Skeletal muscle satellite cell (primary cell): ENCODE data around the gene KCNK3. TPM values are rescaled to one million over a fixed set of nuclear protein-coding genes. Genes with fewer than 3 reads are reported as not detected.

Experiments
- H3K27me3 ChIP-seq: 2 replicates; pipeline ENCODE4 v1.7.0; 2013; ENCODE audit warnings: low read length; ENCODE audit not compliant: control insufficient read depth, insufficient read depth
- H3K36me3 ChIP-seq: 2 replicates; pipeline ENCODE4 v1.7.0; 2013; ENCODE audit warnings: mild to moderate bottlenecking, control low read depth, low read length; ENCODE audit not compliant: insufficient read depth
- H3K4me1 ChIP-seq: 2 replicates; pipeline ENCODE4 v1.7.0; 2013; ENCODE audit warnings: low read length; ENCODE audit not compliant: control insufficient read depth, insufficient read depth
- H3K4me2 ChIP-seq: 2 replicates; pipeline ENCODE4 v1.7.0; 2013; ENCODE audit warnings: mild to moderate bottlenecking, low read length
- H3K4me3 ChIP-seq: 2 replicates; pipeline ENCODE4 v1.7.0; 2013; ENCODE audit warnings: low read length
- H3K9ac ChIP-seq: 2 replicates; pipeline ENCODE4 v1.7.0; 2013; ENCODE audit warnings: mild to moderate bottlenecking, low read depth, low read length, moderate library complexity
- H3K9me3 ChIP-seq: replicated peaks from 2 replicates; pipeline ENCODE4 v1.7.0; 2013; ENCODE audit warnings: mild to moderate bottlenecking, control low read depth, low read length
- small RNA-seq: library from RNA; depleted of rRNA; stranded (forward); fragments of <200 nt; gene quantifications from one replicate; pipeline ENCODE3, GENCODE V24; 2012

The KCNK3 gene

DNA sequence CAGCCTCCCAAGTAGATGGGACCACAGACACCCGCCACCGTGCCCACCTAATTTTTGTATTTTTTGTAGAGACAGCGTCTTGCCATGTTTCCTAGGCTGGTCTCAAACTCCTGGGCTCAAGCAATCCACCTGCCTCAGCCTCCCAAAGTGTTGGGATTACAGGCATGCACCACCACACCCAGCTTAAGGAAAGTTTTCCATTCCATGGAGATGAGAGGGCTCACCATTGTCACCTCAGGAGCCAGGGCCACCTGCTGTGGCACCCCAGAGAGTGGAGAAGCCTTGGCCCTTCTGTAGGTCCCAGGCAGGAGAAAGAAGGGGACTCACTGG, 76.2 kb downstream of the KCNK3 start:
- peaks cover 44% of the 10 kb centered on the region for H3K4me1 ChIP-seq
- no peaks in the 10 kb centered on the region for H3K27me3 ChIP-seq
- peaks cover 7% of the 10 kb centered on the region for H3K36me3 ChIP-seq

GRCh38 chr2:26769089-26769761, 76.7 kb downstream of the KCNK3 start:
- H3K9me3 ChIP-seq: no peaks in the 10 kb centered on the region
- H3K4me1 ChIP-seq: peaks cover 44% of the 10 kb centered on the region
- H3K36me3 ChIP-seq: peaks cover 11% of the 10 kb centered on the region
- peak overlapping the region; percentile 9 for H3K9ac ChIP-seq
- no peaks in the 10 kb centered on the region for H3K27me3 ChIP-seq
- H3K4me2 ChIP-seq: peak overlapping the region; percentile 37
- no peak overlapping the region for H3K4me3 ChIP-seq

More for the DNA sequence above, 76.2 kb downstream of the KCNK3 start:
- H3K4me3 ChIP-seq: no peak overlapping the region
- H3K9ac ChIP-seq: no peak overlapping the region
- H3K9me3 ChIP-seq: no peaks in the 10 kb centered on the region
- peak overlapping the region; percentile 37 for H3K4me2 ChIP-seq

DNA sequence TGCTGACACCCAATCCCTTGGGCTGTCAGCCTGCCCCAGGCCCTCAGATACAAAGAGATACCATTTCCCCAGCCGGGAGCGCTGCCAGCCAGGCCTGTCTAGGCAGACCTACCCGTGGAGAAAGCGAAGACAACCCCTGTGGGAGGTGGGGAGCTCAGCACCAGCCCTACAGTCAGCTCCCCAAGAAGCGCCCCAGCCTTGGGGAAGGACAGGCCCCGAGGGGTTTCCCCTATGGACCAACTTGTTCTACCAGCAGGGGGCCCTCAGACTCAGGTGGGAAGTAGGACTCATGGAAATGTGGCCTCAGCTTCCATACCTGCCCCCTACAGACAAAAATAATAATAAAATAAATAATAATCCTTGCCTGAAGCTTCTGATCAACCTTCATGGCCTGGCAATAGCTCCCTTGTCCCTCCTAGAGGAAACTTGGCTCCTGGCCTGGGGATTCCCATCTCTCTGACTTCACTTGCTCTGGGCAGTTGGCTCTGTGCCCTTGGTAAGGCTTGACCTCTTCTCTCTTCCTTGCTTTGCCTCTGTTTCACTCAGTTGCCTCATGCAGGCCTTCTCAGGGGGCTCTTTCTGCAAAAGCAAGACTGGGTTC, 78.6 kb downstream of the KCNK3 start:
- Histone ChIP-seq H3K4me3 (no peak overlapping the region), H3K4me1 (peaks cover 33% of the 10 kb centered on the region), H3K27me3 (no peaks in the 10 kb centered on the region), H3K9ac (no peak overlapping the region), H3K36me3 (peaks cover 18% of the 10 kb centered on the region), H3K9me3 (no peaks in the 10 kb centered on the region), H3K4me2 (no peak overlapping the region)

DNA sequence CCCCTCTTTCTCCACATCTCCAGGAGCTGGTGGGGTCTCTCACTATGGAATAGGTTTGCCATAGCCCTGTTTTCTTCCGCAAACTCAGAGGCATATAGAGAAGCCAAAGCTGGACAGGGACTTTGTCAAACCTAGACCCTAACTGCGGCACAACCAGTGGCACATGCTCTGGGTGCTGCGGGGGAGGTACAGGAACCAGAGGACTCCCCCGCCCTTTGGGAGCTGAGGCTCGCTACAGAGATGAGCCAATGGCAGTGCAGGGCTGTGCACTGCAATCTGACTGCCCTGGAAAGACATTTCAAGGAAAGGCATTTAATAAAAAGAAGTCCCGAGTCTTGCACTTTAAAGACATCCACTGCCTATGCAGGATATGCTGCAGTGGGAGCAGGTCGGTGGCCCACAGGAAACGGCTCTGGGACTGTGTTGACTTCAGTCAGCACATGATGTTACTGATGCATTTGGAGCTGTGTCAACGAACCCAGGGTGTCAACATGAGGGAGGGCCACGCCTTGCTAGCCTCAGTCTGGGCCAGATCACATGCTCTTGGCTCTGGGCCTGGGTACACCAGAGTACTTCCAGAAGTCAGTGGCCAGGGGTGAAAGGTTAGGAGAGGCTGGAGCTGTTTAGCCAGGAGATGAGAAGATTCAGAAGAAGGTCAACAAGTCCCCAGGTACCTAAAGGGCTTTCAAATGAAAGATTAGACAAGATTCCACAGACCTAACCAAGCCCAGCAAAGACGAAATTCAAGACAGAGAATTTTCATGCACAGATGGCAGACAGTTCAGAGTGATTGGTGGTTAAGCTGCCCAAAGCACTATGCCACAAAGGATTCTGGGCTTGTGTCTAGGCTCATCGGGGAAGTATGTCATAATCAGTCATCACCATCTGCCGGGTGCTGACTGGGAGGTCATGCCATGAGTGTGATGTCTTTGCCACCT, 79.8 kb downstream of the KCNK3 start:
- H3K27me3 ChIP-seq: no peaks in the 10 kb centered on the region
- H3K4me2 ChIP-seq: peak overlapping the region; percentile 32
- H3K4me1 ChIP-seq: peaks cover 33% of the 10 kb centered on the region
- H3K4me3 ChIP-seq: no peak overlapping the region
- H3K9me3 ChIP-seq: no peaks in the 10 kb centered on the region
- H3K36me3 ChIP-seq: peaks cover 30% of the 10 kb centered on the region
- H3K9ac ChIP-seq: no peak overlapping the region

GRCh38 chr2:26776195-26776800, 83.8 kb downstream of the KCNK3 start:
- Histone ChIP-seq H3K4me3 (no peak overlapping the region), H3K4me2 (no peak overlapping the region), H3K27me3 (no peaks in the 10 kb centered on the region), H3K9ac (no peak overlapping the region), H3K4me1 (peaks cover 17% of the 10 kb centered on the region), H3K9me3 (no peaks in the 10 kb centered on the region), H3K36me3 (peaks cover 60% of the 10 kb centered on the region)

GRCh38 chr2:26778098-26778497, 85.6 kb downstream of the KCNK3 start:
- Histone ChIP-seq H3K4me1 (no peaks in the 10 kb centered on the region), H3K27me3 (no peaks in the 10 kb centered on the region), H3K4me2 (no peak overlapping the region), H3K9me3 (no peaks in the 10 kb centered on the region), H3K9ac (no peak overlapping the region), H3K36me3 (peaks cover 63% of the 10 kb centered on the region), H3K4me3 (no peak overlapping the region)

DNA sequence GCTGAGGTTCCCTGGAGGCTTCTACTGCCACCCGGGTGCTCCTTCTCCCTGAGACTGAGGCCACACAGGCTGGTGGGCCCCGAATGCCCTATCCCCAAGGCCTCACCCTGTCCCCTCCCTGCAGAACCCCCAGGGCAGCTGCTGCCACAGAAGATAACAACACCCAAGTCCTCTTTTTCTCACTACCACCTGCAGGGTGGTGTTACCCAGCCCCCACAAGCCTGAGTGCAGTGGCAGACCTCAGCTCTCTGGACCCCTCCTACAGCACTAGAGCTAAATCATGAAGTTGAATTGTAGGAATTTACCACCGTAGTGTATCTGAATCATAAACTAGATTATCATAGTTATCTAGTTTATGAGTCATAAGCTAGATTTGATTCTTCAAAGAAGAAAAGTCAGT, 86.0 kb downstream of the KCNK3 start:
- Histone ChIP-seq H3K4me3 (no peak overlapping the region), H3K9me3 (no peaks in the 10 kb centered on the region), H3K36me3 (peaks cover 63% of the 10 kb centered on the region), H3K9ac (no peak overlapping the region), H3K4me1 (no peaks in the 10 kb centered on the region), H3K27me3 (no peaks in the 10 kb centered on the region), H3K4me2 (no peak overlapping the region)

GRCh38 chr2:26780203-26780760, 87.8 kb downstream of the KCNK3 start:
- no peaks in the 10 kb centered on the region for H3K9me3 ChIP-seq
- H3K4me1 ChIP-seq: no peaks in the 10 kb centered on the region
- no peak overlapping the region for H3K4me3 ChIP-seq
- no peak overlapping the region for H3K4me2 ChIP-seq
- peaks cover 53% of the 10 kb centered on the region for H3K36me3 ChIP-seq
- no peaks in the 10 kb centered on the region for H3K27me3 ChIP-seq
- no peak overlapping the region for H3K9ac ChIP-seq

Small RNAs within 50 kb of the gene (small RNA-seq; reads per million reads assigned to genes)
- gene AC015977.1: not detected
